ENCODE results near the gene CD8B. TPM values are rescaled to one million over a fixed set of nuclear protein-coding genes. Genes with fewer than 3 reads are reported as not detected.

The CD8B gene
- total and polyA plus RNA-seq, 2 of the 8 experiments (the other 6 are each of a cell fraction or from before 2014, with no cell fraction given) = 0.35 to 0.63 TPM

DNA sequence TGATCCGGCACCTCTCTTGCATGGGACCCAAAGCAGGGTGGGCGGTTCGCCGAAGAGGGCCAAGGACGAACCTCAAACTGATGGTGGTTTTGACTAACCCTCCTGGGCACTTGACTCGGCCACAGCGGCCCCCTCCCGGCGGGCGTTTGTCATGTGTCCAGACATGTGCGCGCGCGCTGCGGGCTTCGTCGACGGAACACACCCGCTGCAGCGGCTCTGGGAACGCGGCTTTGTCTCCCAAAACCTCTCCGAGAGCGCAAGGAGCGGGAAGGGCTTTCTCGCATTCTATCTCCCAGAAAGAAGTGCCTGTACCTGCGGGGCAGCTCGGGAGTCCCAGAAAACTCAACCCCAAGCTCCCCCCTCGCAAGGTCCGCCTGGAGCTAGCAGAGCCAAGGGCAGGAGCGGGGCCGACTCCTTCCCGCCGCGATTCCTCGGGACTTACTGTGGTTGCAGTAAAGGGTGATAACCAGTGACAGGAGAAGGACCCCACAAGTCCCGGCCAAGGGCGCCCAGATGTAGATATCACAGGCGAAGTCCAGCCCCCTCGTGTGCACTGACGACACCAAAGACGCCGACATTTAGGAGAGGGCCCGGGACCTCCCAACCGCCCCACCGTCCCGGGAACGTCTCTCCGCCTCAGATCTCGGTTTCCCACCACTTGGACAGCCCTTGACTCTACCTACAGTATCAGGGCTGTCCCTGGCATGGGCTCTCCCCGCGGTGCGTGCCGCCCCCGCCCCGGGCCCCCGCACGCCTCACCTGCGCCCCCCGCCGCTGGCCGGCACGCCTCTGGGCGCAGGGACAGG is 72.6 kb downstream of the CD8B start (continued):
- TF ChIP-seq CHD7 (IDR thresholded peaks at IDR 0.05; ENCODE audit: insufficient replicate concordance, low read length) (no peak), CHD2 (IDR thresholded peaks at IDR 0.05; ENCODE audit: low read length) (no peak), EGR1 (IDR thresholded peaks at IDR 0.05; ENCODE audit: borderline replicate concordance, low read depth, low read length) (0 out of 2 replicates have a peak, but pooled peaks have one; percentile 11), E2F6 (IDR thresholded peaks at IDR 0.05) (peak; percentile 99), TAF1 (IDR thresholded peaks at IDR 0.05; ENCODE audit: low read depth, low read length) (no peak), SP1 (IDR thresholded peaks at IDR 0.05; ENCODE audit: low read depth, low read length) (0 out of 2 replicates have a peak, but pooled peaks have one; percentile 16), USF2 (IDR thresholded peaks at IDR 0.05; ENCODE audit: low read length) (peak; percentile 70), BACH1 (IDR thresholded peaks at IDR 0.05; ENCODE audit: low read length) (no peak)

Data from H1 (cell line).